SK-N-MC (cell line): ENCODE measurements around the gene PITRM1.

Experiments used
- EZH2 ChIP-seq: fragments of 200-600 bp; sonication (generic); IDR thresholded peaks from one replicate; pipeline ENCODE4 v1.6.1; 2017; ENCODE audit warnings: antibody characterized with exemption
- FOXP2 ChIP-seq: optimal IDR thresholded peaks from 2 replicates; pipeline ENCODE3; 2011; ENCODE audit warnings: mild to moderate bottlenecking, moderate library complexity; ENCODE audit not compliant: insufficient read depth; ENCODE audit errors: extremely low read length, control extremely low read depth
- POLR2AphosphoS5 ChIP-seq: IDR thresholded peaks from 2 replicates; pipeline ENCODE4 v1.6.1; 2012; ENCODE audit warnings: mild to moderate bottlenecking, low read depth, low read length, borderline replicate concordance

GRCh38 chr10:3122034-3122433 lies 50.5 kb downstream of the PITRM1 start:
- TF ChIP-seq POLR2AphosphoS5 = no peak
- TF ChIP-seq FOXP2 = no peak
- no peak for TF ChIP-seq EZH2
